ENCODE data around the gene EPB41L3. TPM values are rescaled to one million over a fixed set of nuclear protein-coding genes. Genes with fewer than 3 reads are reported as not detected.
"Not testable (repeated sequence)": the region's sequence is repeated elsewhere in the genome, so short reads cannot be mapped to it uniquely, and the experiment has no call there.

The EPB41L3 gene
- total and polyA plus RNA-seq, 5 experiments from 2014 or later, result 0.15 to 1.5 (median 0.35) TPM

DNA sequence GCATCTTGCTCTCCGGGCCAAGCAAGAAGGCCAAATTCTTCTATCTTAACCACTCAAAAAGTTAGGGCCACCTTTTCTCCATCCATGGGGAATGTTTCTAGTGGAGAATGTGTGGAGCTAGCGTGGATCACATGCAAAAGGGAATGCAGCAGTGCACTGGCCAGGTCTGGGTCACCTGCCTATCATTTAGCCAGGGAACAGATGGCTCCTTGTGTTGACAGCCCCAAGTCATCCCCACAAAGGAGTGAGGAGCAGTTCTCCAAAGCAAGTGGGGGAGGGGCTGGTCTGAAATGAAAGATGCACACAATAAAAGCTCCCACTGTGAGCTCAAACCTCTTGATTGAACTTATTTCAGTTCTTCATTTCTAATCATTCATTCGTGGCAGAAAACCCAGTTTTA lies 19.1 kb downstream of the EPB41L3 start:
- H3K27me3 Mint-ChIP-seq, result peaks cover 3 to 11% (median 6%) of the 10 kb centered on the region in 5 donors
- no peaks in the 10 kb centered on the region for H3K9me3 Mint-ChIP-seq
- no peaks in the 10 kb centered on the region for H3K36me3 Mint-ChIP-seq
- no peak overlapping the region for H3K4me3 Mint-ChIP-seq
- DNase-seq (no peak), ATAC-seq (no peak)
- POLR2A ChIA-PET, result no interaction called here
- H3K4me1 Mint-ChIP-seq, result no peaks in the 10 kb centered on the region
- H3K27ac Mint-ChIP-seq, result no peak overlapping the region

DNA sequence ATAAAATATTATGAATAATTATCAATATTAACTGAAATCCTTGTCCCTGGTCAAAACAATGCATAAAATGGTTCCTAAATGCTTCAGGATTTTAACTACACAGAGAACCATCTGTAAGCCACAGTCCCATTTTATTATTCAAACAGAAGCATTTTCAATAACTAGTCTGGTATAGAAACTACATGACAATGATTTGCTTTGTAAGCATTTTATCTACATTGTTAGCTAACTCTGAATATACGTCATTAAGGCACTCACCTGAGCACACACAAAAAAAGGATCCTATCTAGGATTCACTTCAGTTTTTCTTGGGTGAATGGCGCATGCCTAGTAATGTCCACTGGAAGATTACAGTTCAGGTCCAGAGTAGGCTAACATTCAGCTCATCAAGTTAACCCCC lies 22.8 kb downstream of the EPB41L3 start:
- DNase-seq, result no peak
- Mint-ChIP-seq H3K4me3 (no peak overlapping the region), H3K27me3 (peaks cover 7 to 30% (median 17%) of the 10 kb centered on the region in 5 donors), H3K9me3 (no peaks in the 10 kb centered on the region), H3K4me1 (peaks cover 0 to 4% (median under 1%) of the 10 kb centered on the region in 4 donors), H3K36me3 (no peaks in the 10 kb centered on the region), H3K27ac (no peak overlapping the region)
- POLR2A ChIA-PET, result no interaction called here
- no peak for ATAC-seq

DNA sequence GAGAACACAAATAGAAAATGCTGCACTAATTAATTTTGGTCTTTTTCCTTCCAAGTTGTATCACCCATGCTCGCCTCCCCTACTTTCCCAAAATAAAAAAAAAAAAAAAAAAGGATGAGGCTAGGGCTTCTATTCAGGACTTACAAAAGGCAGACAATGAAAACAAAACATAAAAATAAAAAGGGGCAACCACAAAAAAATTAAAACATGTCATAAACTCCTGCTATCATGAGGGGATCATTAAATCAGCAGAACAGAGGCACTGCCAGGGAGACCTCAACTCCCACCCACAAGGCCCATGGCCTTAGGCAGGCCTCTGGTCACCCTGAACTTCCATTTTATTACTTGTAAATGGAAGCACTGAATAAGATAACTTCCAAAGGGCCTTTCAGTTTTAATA lies 23.3 kb downstream of the EPB41L3 start:
- POLR2A ChIA-PET, result no interaction called here
- no peaks in the 10 kb centered on the region for H3K9me3 Mint-ChIP-seq
- DNase-seq, result no peak
- no peak overlapping the region for H3K4me3 Mint-ChIP-seq
- H3K27me3 Mint-ChIP-seq, result peaks cover 7 to 30% (median 18%) of the 10 kb centered on the region in 5 donors
- H3K27ac Mint-ChIP-seq, result no peak overlapping the region
- ATAC-seq, result no peak
- H3K4me1 Mint-ChIP-seq, result peaks cover 2 to 9% (median 2%) of the 10 kb centered on the region in 4 donors
- no peaks in the 10 kb centered on the region for H3K36me3 Mint-ChIP-seq

DNA sequence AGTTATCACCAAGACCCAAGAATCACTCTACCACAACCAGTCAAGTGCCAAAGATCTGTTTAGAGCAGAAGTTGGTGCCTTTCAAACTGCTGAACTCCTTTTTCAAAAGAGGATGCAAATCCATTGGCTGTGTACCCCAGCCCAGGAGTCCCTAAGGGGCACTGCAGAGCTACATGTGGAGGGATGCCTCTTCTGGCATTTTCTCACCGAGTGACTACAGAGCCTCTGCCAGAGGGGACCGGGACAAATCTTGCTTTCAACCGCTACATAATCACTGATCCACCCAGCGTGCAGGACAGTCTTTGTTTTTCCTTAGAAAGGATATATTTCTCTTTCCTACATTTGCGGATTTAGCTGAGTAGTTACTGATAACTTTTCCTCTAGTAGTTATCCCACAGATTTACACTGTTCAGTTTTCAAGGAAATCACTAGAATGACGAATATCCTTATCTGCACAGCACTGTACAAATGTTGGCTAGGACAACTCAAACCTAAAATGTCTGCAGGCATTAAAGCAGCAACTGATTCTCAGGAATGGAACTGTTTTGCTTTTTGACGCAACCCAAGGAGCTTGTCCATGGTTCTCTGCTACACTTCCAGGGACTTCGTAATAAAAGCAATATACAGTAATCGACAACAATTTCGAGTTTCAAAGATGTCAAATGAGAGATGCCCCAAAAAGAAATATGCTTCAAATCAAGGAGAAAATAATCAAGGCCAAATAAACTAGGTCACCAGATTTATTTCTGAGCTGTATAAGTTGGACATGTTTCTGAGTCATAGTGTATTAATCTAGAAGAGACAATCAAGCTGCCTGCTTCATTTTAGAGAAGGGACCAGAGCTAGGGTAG lies 24.1 kb downstream of the EPB41L3 start:
- Mint-ChIP-seq H3K4me3 (no peak overlapping the region), H3K27ac (no peak overlapping the region), H3K27me3 (peaks cover 7 to 26% (median 18%) of the 10 kb centered on the region in 5 donors), H3K4me1 (peaks cover 4 to 12% (median 6%) of the 10 kb centered on the region in 4 donors), H3K36me3 (no peaks in the 10 kb centered on the region), H3K9me3 (no peaks in the 10 kb centered on the region)
- DNase-seq (no peak), ATAC-seq (no peak)
- POLR2A ChIA-PET, result no interaction called here

DNA sequence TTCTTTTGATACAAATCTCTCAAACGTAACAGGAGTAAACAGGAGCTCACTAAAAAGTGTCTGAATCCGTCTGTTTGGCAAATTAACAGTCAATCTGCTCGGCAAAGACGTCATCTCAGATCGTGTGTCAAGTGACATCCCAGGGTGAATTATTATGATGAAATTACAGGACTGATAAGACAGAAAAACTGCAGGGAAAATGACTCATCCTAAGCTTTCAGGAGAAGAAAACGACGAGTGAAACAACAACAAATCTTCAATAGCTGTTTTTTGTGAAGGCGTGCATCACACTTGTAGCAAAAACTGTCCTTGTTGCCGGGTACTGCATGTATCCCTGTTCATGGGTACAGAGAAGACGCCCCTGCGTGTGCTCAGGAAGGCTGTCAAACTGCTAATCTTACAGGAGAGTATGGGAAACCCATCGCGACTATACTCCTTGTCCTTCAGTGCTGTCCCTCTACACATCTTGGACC lies 24.9 kb downstream of the EPB41L3 start:
- POLR2A ChIA-PET, result no interaction called here
- ATAC-seq (no peak), DNase-seq (no peak)
- peaks cover 4 to 12% (median 6%) of the 10 kb centered on the region in 4 donors for H3K4me1 Mint-ChIP-seq
- no peaks in the 10 kb centered on the region for H3K36me3 Mint-ChIP-seq
- H3K27me3 Mint-ChIP-seq, result peaks cover 5 to 26% (median 18%) of the 10 kb centered on the region in 5 donors
- H3K4me3 Mint-ChIP-seq, result no peak overlapping the region
- H3K9me3 Mint-ChIP-seq, result no peaks in the 10 kb centered on the region
- H3K27ac Mint-ChIP-seq, result no peak overlapping the region

DNA sequence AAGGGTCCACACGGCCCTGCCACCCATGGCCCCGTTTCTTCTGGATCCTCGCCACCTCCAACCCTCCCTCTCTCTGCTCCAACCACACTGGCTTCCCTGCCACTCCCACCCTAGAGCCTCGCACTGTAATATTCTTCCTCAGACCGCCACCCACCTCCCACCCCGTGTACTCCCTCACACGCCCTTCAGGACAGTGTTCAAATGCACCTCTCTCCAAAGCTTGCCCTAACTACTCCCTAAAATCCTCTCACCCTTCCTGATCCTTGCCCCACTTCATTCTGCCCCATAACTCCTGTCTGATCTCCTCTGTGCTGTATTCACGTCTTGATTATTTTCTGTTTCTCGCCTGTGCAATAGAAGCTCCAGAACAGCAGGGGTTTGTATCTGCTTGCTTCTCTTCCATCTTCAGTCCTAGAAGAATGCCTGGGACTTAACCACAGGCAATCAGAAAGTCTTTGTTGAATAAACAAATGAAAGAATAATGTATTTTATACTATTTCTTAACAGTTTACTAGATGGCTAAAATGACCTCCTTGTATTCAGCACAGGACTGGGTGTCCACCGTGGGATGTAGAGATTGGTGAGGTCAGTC lies 25.5 kb downstream of the EPB41L3 start:
- ATAC-seq (no peak), DNase-seq (no peak)
- Mint-ChIP-seq H3K27me3 (peaks cover 5 to 26% (median 18%) of the 10 kb centered on the region in 5 donors), H3K4me1 (peaks cover 4 to 12% (median 6%) of the 10 kb centered on the region in 4 donors), H3K36me3 (no peaks in the 10 kb centered on the region), H3K9me3 (no peaks in the 10 kb centered on the region), H3K4me3 (no peak overlapping the region), H3K27ac (no peak overlapping the region)
- POLR2A ChIA-PET, result no interaction called here

DNA sequence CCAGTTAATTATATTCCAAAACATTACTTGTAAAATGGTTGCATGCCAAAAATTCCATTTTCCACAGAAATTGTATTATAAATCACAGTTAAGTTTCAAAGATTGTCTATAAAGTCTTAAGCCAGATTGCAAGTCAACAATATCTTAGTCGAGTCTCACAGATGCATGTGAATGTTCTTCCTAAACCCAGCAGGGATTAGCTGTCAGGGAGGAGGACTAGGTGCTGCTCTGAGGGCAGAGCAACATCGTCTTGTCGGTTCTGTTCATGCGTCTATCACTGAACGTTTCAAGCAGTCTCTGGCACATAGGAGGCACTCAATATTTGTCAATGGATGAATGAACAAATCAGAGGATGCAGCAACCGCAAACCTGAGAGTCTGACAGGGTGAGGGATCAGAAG lies 27.0 kb downstream of the EPB41L3 start:
- Mint-ChIP-seq H3K9me3 (no peaks in the 10 kb centered on the region), H3K27me3 (peaks cover 5 to 31% (median 18%) of the 10 kb centered on the region in 5 donors), H3K36me3 (no peaks in the 10 kb centered on the region), H3K4me1 (peaks cover 4 to 12% (median 6%) of the 10 kb centered on the region in 4 donors), H3K27ac (no peak overlapping the region), H3K4me3 (no peak overlapping the region)
- POLR2A ChIA-PET, result no interaction called here
- ATAC-seq, result no peak
- DNase-seq, result no peak

DNA sequence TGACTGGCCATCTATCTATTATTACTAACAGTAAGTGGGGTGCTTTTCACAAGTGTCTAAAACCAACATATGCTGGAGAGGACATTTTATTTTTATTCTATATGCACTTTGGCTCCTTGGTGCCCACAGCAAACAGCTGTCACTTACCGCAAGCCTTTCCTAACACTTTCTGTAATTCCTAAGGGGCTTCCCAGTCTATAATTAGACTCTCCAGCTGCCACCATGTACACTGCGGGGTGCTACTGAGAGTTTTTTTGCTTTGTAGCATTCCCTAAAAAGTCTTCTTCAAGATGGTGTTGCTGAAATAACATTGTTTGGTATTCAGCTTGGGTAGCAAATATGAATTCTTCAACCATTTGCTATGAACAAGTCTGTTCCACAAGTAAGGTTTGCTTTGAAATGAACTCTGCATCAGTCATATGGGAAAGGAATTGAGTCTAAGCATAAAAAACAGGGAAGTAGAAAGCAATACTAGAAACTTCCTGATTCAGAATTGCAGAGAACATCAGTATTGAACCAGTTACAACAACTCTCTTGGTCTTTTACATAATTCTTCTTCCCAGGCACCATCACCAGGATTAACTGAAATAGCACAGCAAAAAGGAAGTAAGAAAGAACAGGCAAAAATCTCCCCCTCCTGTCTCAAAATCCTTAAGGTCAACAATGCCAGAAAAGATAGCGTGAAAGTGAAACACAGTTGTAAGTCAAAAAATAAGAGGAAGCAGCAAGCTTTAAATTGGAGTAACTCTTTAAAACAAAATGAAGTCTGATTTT lies 28.6 kb downstream of the EPB41L3 start:
- Mint-ChIP-seq H3K4me3 (peak overlapping the region in 2 of 10 donors; percentile 4 to 41), H3K4me1 (peaks cover 4 to 12% (median 6%) of the 10 kb centered on the region in 4 donors), H3K27me3 (peaks cover 4 to 34% (median 18%) of the 10 kb centered on the region in 5 donors), H3K9me3 (no peaks in the 10 kb centered on the region), H3K27ac (no peak overlapping the region), H3K36me3 (no peaks in the 10 kb centered on the region)
- DNase-seq (no peak), ATAC-seq (no peak)
- POLR2A ChIA-PET, result no interaction called here

DNA sequence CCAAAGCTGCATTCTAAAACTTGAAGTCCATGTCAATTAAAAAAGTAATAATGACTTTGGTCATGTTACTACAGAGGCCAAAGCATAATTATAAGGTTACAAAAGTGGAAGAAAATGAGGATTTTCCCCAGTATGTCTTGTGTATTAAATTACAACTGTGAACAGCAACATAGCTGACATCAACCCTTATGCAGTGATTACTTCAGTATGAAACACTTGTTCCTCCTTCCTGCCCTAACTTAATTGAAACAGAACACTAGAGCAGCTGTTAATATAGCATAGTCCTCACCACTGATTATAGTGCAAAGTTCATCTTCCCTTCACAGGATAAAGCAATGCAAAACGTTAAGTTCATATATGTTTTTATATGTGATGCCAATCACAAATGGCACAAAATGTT lies 29.9 kb downstream of the EPB41L3 start:
- H3K27me3 Mint-ChIP-seq, result peaks cover 3 to 40% (median 19%) of the 10 kb centered on the region in 5 donors
- peaks cover 4 to 12% (median 6%) of the 10 kb centered on the region in 4 donors for H3K4me1 Mint-ChIP-seq
- POLR2A ChIA-PET, result no interaction called here
- no peak for DNase-seq
- H3K4me3 Mint-ChIP-seq, result no peak overlapping the region
- no peaks in the 10 kb centered on the region for H3K36me3 Mint-ChIP-seq
- H3K9me3 Mint-ChIP-seq, result no peaks in the 10 kb centered on the region
- no peak overlapping the region for H3K27ac Mint-ChIP-seq
- ATAC-seq, result no peak

DNA sequence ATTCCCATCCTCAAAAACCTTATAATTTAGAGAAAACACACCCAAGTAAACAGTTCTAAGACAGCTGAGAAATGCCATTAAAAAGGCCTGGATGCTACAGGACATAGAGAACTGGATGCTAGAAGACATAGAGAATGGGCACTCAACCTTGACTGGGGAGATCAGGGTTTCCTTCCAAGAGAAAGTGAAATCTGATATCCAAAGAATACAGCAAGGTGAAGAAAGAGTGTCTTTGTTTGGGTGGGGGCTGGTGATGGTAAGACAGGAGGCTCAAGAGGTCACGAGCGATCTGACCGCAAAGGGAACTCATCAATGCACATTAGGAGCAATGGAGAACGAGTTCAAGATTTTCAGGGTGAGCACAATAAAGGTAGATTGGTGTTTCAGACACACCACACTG lies 31.6 kb downstream of the EPB41L3 start:
- ATAC-seq, result no peak
- Mint-ChIP-seq H3K36me3 (no peaks in the 10 kb centered on the region), H3K4me3 (no peak overlapping the region), H3K4me1 (peaks cover 3 to 12% (median 6%) of the 10 kb centered on the region in 4 donors), H3K27me3 (peaks cover 0 to 38% (median 9%) of the 10 kb centered on the region in 5 donors), H3K9me3 (no peaks in the 10 kb centered on the region), H3K27ac (no peak overlapping the region)
- POLR2A ChIA-PET, result no interaction called here
- DNase-seq, result no peak

DNA sequence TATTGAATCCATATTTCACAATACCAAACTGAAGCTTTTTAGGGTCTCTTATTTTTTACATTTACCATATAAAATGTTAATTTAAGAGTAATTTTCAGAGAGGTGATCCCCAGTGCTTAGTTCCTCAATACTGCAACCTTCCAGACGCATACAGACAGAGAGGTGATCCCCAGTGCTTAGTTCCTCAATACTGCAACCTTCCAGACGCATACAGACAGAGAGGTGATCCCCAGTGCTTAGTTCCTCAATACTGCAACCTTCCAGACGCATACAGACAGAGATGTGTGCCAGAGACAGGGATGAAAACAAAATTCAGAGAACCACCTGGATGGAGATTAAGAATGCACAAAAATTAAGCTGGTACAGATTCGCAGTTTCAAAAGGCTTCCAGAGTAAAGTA lies 32.3 kb downstream of the EPB41L3 start:
- Mint-ChIP-seq H3K4me1 (peaks cover 3 to 12% (median 6%) of the 10 kb centered on the region in 4 donors), H3K27me3 (peaks cover 0 to 44% (median 8%) of the 10 kb centered on the region in 5 donors)
- POLR2A ChIA-PET, ATAC-seq, H3K36me3 Mint-ChIP-seq, DNase-seq, H3K27ac Mint-ChIP-seq, H3K4me3 Mint-ChIP-seq, H3K9me3 Mint-ChIP-seq: not testable (repeated sequence)

DNA sequence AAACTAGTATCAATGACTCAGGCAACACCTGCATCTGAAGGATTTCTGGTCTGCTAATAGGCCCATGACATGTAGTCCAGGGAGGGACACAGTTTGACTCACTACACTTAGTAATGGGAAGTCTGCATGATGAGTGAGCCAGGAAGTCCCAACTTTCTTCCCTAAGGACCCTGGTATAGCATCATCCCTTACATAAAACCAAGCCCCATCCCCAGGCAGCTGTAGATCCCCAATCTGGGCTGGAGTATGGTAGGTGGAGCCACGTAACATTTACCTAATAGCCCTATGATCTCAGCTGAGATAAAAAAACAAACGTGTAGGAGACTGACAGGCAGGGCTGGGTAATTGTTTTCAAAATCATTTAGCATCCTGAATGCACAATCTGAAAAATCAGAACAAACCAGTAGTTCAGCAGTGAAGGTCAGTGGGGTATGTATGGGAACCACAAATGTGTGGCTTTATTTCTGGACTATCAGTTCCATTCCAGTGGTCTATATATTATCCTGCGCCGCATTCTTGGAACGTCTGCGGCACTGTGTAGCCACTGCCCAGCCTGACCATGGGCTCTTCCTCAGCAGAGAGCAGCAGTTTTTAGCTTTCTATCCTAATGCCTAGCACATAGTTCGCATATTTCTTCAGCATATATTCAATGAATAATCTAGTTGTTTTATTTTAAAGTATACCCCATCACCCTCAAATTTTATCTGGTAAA lies 33.5 kb downstream of the EPB41L3 start:
- ATAC-seq (no peak), DNase-seq (no peak)
- Mint-ChIP-seq H3K4me3 (no peak overlapping the region), H3K27me3 (peaks cover 7 to 57% (median 12%) of the 10 kb centered on the region in 5 donors), H3K27ac (peak overlapping the region in 1 of 10 donors; percentile 37), H3K9me3 (peaks cover 0 to 2% (median 0%) of the 10 kb centered on the region in 9 donors), H3K4me1 (peaks cover under 1 to 2% (median 2%) of the 10 kb centered on the region in 4 donors), H3K36me3 (peaks cover 0 to 4% (median 0%) of the 10 kb centered on the region in 3 donors)
- POLR2A ChIA-PET, result no interaction called here

Measured in naive thymus-derived CD8-positive, alpha-beta T cell (primary cell).